ENCODE measurements around the gene COL5A3.
"Not testable (repeated sequence)": the region's sequence is repeated elsewhere in the genome, so short reads cannot be mapped to it uniquely, and the experiment has no call there.

COL5A3 gene

GRCh38 chr19:9970481-9970880 lies 39.8 kb downstream of the COL5A3 start:
- DNase-seq: no peak

- no peak for DNase-seq
Measured at GRCh38 chr19:9969688-9969975, 40.7 kb downstream of the COL5A3 start.

GRCh38 chr19:9968820-9969687 lies 41.2 kb downstream of the COL5A3 start:
- no peak for DNase-seq

- no peak for DNase-seq
Measured at GRCh38 chr19:9967326-9967725, 43.0 kb downstream of the COL5A3 start.

GRCh38 chr19:9966448-9966847 lies 43.9 kb downstream of the COL5A3 start:
- DNase-seq: no peak

GRCh38 chr19:9966024-9966423 lies 44.3 kb downstream of the COL5A3 start:
- DNase-seq: no peak

GRCh38 chr19:9962623-9963290 lies 47.5 kb downstream of the COL5A3 start:
- no peak for DNase-seq

GRCh38 chr19:9961103-9961502 lies 49.2 kb downstream of the COL5A3 start:
- no peak for DNase-seq

- DNase-seq: no peak
Measured at GRCh38 chr19:9958379-9958821, 51.9 kb downstream of the COL5A3 start.

GRCh38 chr19:9956956-9957355 lies 53.3 kb downstream of the COL5A3 start:
- no peak for DNase-seq

- no peak for DNase-seq
Measured at GRCh38 chr19:9953802-9954542, 56.3 kb downstream of the COL5A3 start.

GRCh38 chr19:9952276-9952675 lies 58.0 kb downstream of the COL5A3 start:
- no peak for DNase-seq

GRCh38 chr19:9947441-9947840 lies 62.9 kb downstream of the COL5A3 start:
- DNase-seq: no peak

- not testable (repeated sequence) for DNase-seq
Measured at GRCh38 chr19:9946528-9947125, 63.7 kb downstream of the COL5A3 start.

GRCh38 chr19:9945319-9945966 lies 64.9 kb downstream of the COL5A3 start:
- DNase-seq: no peak

GRCh38 chr19:9943744-9944143 lies 66.6 kb downstream of the COL5A3 start:
- no peak for DNase-seq

GRCh38 chr19:9941671-9942070 lies 68.6 kb downstream of the COL5A3 start:
- DNase-seq: no peak

GRCh38 chr19:9941231-9941630 lies 69.1 kb downstream of the COL5A3 start:
- no peak for DNase-seq

GRCh38 chr19:9940778-9941177 lies 69.5 kb downstream of the COL5A3 start:
- no peak for DNase-seq

GRCh38 chr19:9939301-9939913 lies 70.9 kb downstream of the COL5A3 start:
- DNase-seq: no peak

- no peak for DNase-seq
Measured at GRCh38 chr19:9937001-9937411, 73.3 kb downstream of the COL5A3 start.

- DNase-seq: no peak
Measured at GRCh38 chr19:9936326-9937000, 73.8 kb downstream of the COL5A3 start, which contains the start of gene OLFM2. Gene OLFM2 (minus strand): TSS chr19:9936515. CDS start chr19:9936366, 149 bp downstream.

Measured in activated CD4-positive, alpha-beta T cell treated with anti-CD3 and anti-CD28 coated beads, Interleukin-10, Interleukin-2, amounts not matched to agents 100 ng/mL and 50 ng/mL, durations not matched to agents 16 hours and 8 hours (primary cell).